Colonic mucosa (tissue), 4 donors: ENCODE measurements around the gene MYO7A. TPM values are rescaled to one million over a fixed set of nuclear protein-coding genes. Genes with fewer than 3 reads are reported as not detected.

ENCODE experiments used
- DNase-seq: peaks from one replicate; pipeline ENCODE4 v3.0.0-alpha.2; 2020
- H3K27ac ChIP-seq: fragments of 200-600 bp; one replicate; pipeline ENCODE4 v1.8.0; 2021
- H3K27me3 ChIP-seq: fragments of 200-600 bp; one replicate; pipeline ENCODE4 v1.8.0; 2021
- H3K36me3 ChIP-seq: fragments of 200-600 bp; one replicate; pipeline ENCODE4 v1.8.0; 2021
- H3K4me1 ChIP-seq: fragments of 200-600 bp; one replicate; pipeline ENCODE4 v1.8.0; 2021; ENCODE audit warnings: mild to moderate bottlenecking
- H3K4me3 ChIP-seq: fragments of 200-600 bp; one replicate; pipeline ENCODE4 v1.8.0; 2021
- H3K9ac ChIP-seq, 2 donors: one replicate each; pipeline ENCODE4 v1.7.0; 2013; ENCODE audit warnings: control low read depth in 2 of 2, low read depth in 2 of 2, low read length in 2 of 2
- H3K9me3 ChIP-seq: fragments of 200-600 bp; one replicate; pipeline ENCODE4 v1.8.0; 2021
- CTCF ChIP-seq: fragments of 200-600 bp; IDR thresholded peaks from one replicate; pipeline ENCODE4 v1.8.0; 2022; ENCODE audit warnings: antibody characterized with exemption, mild to moderate bottlenecking
- intact Hi-C: fragments of 100-400 bp; cut with DNase I; formaldehyde crosslinking; loops from one replicate; pipeline ENCODE4 v1.14.1; 2022
- total RNA-seq, 2 donors: library from RNA; stranded (reverse); fragmentation: NEBNext Ultra II Directional in 1 of 2; extraction: Animal tissue kit (Norgen Biotek cat#: 25700) in 1 of 2; gene quantifications; one replicate each; pipeline ENCODE4 v1.2.1, GENCODE V29; 2021
- donor health status: healthy.
- donor health status: DM: no; HTN: no; CAD: no.
- donor health status: DM: no; HTN: no; CAD: no.

MYO7A gene
- total RNA-seq, 2 donors from 2014 or later = 3.8 to 4.1 TPM

GRCh38 chr11:77138106-77138649 is 10.1 kb downstream of the MYO7A start:
- no peaks in the 10 kb centered on the region for H3K9me3 ChIP-seq
- no peaks in the 10 kb centered on the region for H3K4me1 ChIP-seq
- no peak overlapping the region for H3K9ac ChIP-seq
- no peak for TF ChIP-seq CTCF
- intact Hi-C loops = no loop called here
- H3K4me3 ChIP-seq = no peak overlapping the region
- H3K36me3 ChIP-seq = no peaks in the 10 kb centered on the region
- no peak for DNase-seq
- H3K27me3 ChIP-seq = no peaks in the 10 kb centered on the region
- H3K27ac ChIP-seq = no peak overlapping the region

- H3K9me3 ChIP-seq = no peaks in the 10 kb centered on the region
- H3K27me3 ChIP-seq = no peaks in the 10 kb centered on the region
- TF ChIP-seq CTCF = no peak
- intact Hi-C loops = no loop called here
- no peak overlapping the region for H3K27ac ChIP-seq
- no peaks in the 10 kb centered on the region for H3K36me3 ChIP-seq
- H3K9ac ChIP-seq = no peak overlapping the region
- no peak overlapping the region for H3K4me3 ChIP-seq
- DNase-seq = no peak
- no peaks in the 10 kb centered on the region for H3K4me1 ChIP-seq
These were observed 11.2 kb downstream of the MYO7A start for GRCh38 chr11:77139201-77139600.

- Histone ChIP-seq H3K9me3 (no peaks in the 10 kb centered on the region), H3K4me1 (peaks cover 3% of the 10 kb centered on the region), H3K36me3 (no peaks in the 10 kb centered on the region), H3K9ac (peak overlapping the region in 1 of 2 donors; percentile 31), H3K27ac (peak overlapping the region; percentile 43), H3K27me3 (no peaks in the 10 kb centered on the region), H3K4me3 (no peak overlapping the region)
- intact Hi-C loops = no loop called here
- DNase-seq = no peak
- no peak for TF ChIP-seq CTCF
These were observed 12.3 kb downstream of the MYO7A start for GRCh38 chr11:77140231-77140851.

GRCh38 chr11:77141034-77141433 is 13.0 kb downstream of the MYO7A start:
- no peaks in the 10 kb centered on the region for H3K9me3 ChIP-seq
- peaks cover 4% of the 10 kb centered on the region for H3K4me1 ChIP-seq
- no peak for TF ChIP-seq CTCF
- DNase-seq = no peak
- H3K4me3 ChIP-seq = no peak overlapping the region
- H3K27ac ChIP-seq = peak overlapping the region; percentile 43
- H3K36me3 ChIP-seq = no peaks in the 10 kb centered on the region
- peak overlapping the region in 1 of 2 donors; percentile 31 for H3K9ac ChIP-seq
- no peaks in the 10 kb centered on the region for H3K27me3 ChIP-seq
- intact Hi-C loops = no loop called here

GRCh38 chr11:77141475-77141874 is 13.4 kb downstream of the MYO7A start:
- H3K27me3 ChIP-seq = no peaks in the 10 kb centered on the region
- intact Hi-C loops = no loop called here
- H3K9me3 ChIP-seq = no peaks in the 10 kb centered on the region
- TF ChIP-seq CTCF = no peak
- H3K36me3 ChIP-seq = no peaks in the 10 kb centered on the region
- no peak overlapping the region for H3K4me3 ChIP-seq
- H3K4me1 ChIP-seq = peaks cover 4% of the 10 kb centered on the region
- H3K27ac ChIP-seq = no peak overlapping the region
- DNase-seq = no peak
- H3K9ac ChIP-seq = no peak overlapping the region
